HG03139 (cell line): ENCODE data around the gene ARHGEF12.

ENCODE experiments used
- ATAC-seq: cut with Tn5 transposase; IDR thresholded peaks from one replicate; pipeline ENCODE4 v1.9.1; 2021; ENCODE audit not compliant: unreplicated experiment

Gene ARHGEF12

DNA sequence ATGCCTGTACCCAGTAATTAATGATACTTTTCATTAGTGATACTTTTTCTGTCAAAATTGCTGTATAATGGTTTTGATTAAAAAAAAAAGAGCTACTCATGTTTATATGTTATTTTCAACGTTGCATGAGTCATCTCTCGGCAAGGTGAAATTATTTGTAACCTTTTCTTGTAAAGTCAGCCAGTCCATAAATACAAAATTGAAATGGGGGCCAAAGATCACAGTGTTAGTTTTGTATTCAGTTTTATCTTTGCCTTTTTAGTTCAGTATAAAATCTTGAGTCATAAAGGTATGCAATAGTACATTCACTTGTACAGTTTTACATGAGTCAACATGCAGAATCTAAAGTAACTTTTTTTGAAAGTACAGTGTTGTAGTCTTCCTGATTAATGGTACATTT lies 4.3 kb downstream of the ARHGEF12 start:
- ATAC-seq, result no peak

DNA sequence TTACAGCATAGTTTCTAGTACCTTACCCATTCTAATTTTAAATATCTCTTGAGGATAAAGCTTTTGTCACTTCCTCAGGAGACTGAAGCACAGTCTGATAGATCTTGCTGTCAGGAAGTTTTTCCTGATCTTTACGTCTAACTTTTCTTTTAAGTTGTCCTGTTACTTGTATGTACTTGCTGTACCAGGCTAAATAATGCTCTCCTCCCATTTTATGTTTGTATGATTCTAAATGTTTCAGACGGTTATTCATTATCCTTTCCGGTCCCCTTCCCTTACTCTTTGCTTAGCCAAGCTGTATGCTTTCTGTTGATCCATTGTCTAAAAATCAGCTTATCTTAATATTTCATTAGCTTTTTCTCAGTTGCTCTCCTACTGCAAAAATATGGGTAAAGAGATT lies 6.0 kb downstream of the ARHGEF12 start:
- ATAC-seq, result no peak

DNA sequence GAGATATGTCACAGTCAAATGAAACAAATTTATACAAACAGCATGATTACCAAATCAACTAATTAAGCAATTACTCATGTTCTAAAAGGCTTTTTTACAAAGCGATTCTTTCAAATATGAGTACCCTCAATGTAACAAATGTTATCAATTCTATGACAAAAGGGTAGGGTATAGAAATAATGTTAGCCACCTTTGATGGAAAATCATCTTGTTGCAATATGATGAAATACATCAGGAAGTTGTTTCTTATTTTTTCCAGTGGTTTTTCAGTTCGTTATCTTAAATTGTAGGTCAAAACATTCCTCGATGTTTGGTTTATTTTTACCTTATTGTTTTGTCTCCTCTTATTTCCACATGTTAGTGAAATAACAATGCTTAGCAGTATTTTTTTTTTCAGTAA lies 6.5 kb downstream of the ARHGEF12 start:
- ATAC-seq, result no peak

DNA sequence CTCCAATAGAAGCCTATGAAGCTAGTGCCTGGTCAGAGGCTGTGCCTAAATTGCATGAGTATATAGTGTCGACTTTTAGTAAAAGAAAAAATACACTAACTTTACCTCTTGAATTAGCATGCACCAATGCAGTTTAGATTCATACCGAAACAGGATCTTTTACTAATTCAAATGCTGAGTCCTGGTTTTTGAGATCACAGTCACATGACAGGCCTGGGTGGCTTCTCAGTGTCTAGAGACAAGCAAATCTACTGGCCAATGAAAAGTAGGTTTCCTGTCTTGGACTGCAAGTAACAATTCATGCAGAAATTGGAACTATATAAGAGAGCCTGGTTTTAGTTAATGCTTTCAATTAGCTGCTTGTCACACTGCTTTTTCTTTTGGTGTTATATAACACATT lies 7.2 kb downstream of the ARHGEF12 start:
- ATAC-seq, result no peak

- ATAC-seq, result peak; percentile 88
Measured at GRCh38 chr11:120344302-120345004, 8.2 kb downstream of the ARHGEF12 start.

DNA sequence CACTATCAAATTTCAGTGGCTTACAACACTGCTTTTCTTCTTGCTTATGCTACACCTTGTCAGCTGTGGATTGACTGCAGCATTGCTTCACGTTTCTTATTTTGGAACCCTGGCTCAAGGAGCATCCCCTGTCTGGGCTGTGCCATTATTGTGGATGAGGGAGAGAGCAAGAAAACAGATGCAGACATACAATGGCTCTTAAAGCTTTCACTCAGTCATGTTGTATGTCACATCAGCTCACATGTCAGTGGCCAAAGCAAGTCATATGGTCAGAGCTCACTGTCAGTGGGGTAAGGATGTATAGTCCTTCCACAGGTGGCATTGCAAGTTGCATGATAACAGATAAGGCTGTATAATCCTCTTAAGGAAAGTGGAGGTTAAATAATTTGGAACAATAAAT lies 10.0 kb downstream of the ARHGEF12 start:
- ATAC-seq, result no peak

DNA sequence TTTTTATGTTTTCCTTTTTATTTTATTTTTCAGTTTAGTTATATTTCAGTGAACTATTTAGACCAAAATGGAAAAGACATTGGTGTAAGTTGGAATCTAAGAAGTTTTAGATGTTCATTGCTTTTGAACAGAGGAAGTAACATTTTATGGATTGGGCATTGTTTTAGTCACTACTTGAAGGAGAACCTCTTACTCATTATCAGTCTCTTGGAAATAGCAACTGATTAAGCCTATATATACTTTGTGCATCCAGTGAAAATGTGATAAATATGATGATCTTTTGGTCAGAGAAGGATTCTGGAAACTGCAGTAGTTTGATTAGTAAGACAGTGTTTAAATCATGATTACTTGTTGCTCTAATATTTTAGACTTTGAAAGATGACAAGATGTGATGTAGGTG lies 14.4 kb downstream of the ARHGEF12 start:
- no peak for ATAC-seq

DNA sequence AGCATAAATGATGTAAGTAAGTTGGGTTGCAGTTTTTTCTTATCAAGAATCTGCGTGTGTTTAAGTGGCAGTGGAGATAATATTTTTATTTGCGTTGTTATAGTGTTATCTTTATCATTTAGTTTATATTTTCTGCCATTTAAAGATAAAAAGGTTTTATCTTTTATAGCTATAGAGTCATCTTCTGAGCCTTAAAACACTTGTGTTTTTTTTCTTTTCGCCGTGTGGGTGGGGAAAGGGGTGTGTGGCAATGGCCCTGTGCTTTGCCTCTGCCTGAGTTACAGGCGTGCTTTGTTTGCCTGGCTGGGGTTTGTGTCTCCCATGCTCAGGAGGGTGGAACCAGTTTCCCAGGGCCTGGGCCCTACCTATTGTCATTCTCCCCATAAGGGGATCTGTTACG lies 16.2 kb downstream of the ARHGEF12 start:
- ATAC-seq, result no peak

GRCh38 chr11:120354068-120354467 lies 17.9 kb downstream of the ARHGEF12 start:
- no peak for ATAC-seq

GRCh38 chr11:120354779-120355178 lies 18.6 kb downstream of the ARHGEF12 start:
- no peak for ATAC-seq

DNA sequence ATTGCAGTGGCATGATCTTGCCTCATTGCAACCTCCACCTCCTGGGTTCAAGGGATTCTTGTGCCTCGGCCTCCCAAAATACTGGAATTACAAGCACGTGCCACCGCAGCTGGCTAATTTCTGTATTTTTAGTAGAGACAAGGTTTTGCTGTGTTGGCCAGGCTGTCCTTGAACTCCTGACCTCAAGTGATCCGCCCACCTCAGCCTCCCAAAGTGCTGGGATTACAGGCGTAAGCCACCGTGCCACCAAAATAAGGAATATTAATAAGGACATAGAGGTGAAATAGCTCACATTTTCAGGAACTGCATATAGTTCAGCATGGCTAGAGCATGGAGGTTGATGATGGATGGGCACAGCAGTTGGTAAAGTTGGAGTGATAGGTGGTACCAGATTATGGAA lies 21.4 kb downstream of the ARHGEF12 start:
- ATAC-seq, result no peak

DNA sequence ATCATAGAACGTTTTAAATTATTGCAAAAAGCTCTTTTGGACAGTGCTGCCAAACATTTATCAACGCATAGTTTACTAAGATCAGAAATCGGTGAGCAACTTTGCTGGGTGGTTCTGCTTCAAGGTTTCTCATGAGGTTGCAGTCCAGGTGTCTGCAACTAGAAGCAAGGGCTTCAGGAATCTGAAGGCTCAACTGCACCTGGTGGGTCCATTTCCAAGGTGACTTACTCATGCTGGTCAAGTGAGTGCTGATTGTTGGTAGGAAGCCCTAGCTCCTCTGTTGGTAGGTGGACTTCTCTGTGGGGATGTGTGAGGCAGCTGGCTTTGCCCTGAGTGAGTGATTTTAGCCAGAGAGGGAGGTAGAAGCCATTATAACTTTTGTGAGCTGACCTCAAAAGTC lies 22.5 kb downstream of the ARHGEF12 start:
- ATAC-seq, result no peak

GRCh38 chr11:120363436-120363835 lies 27.2 kb downstream of the ARHGEF12 start:
- no peak for ATAC-seq

- ATAC-seq, result no peak
Measured at GRCh38 chr11:120365512-120365911, 29.3 kb downstream of the ARHGEF12 start.

DNA sequence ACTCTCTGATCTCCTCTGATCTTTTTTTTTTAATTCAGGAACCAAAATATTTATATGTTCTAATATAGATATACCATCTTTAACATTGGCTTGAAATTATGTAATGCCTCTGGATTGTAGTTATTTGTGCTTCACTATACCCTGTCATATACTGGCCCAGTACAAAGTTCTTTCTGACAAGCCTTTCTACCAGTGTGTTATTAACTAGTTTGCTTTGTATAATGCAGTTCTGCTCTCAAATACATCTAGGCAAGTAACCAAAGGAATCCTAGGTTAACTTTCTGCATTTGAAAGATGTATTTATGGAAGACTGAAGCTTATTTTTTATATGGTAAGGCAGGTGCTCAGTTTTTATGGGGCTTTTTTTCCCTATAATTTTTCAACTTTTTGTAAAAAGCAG lies 36.1 kb downstream of the ARHGEF12 start:
- no peak for ATAC-seq

DNA sequence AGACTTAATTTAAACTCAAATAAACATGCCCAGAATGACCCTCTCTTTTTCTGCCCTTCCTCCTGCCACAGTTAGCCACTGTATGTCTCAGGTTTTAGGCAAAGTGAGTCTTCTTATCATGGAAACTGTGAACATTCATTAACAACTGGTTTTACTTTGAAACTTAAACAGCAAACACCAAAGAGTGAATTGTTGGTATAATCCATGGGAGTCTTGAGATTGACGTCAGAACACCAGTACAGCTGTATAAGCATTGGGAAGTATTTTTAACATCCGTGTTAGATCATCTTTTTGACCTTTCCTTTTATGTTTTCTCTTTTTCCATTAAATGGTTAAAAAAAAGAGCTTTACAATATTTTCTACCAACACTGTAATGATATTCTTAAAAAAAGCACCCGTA lies 38.9 kb downstream of the ARHGEF12 start:
- no peak for ATAC-seq

DNA sequence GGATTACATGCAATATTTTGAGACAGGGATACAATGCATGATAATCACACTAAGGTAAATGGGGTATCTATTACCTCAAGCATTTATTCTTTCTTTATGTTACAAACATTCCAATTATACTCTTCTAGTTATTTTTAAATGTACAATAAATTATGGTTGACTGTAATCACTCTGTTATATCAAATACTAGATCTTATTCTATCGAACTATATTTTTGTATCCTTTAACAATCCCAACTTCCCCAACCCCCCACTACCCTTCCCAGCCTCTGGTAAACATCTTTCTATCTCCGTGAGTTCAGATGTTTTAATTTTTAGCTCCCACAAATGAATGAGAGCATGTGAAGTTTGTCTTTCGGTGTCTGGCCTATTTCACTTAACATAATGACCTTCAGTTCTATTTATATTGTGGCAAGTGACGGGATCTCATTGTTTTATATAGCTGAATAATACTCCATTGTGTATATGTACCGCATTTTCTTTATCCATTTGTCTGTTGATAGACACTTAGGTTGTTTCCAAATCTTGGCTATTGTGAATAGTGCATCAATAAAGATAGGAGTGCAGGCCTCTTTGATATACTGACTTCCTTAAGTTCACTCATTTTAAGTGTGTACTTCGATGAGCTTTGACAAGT lies 40.5 kb downstream of the ARHGEF12 start:
- ATAC-seq, result no peak

DNA sequence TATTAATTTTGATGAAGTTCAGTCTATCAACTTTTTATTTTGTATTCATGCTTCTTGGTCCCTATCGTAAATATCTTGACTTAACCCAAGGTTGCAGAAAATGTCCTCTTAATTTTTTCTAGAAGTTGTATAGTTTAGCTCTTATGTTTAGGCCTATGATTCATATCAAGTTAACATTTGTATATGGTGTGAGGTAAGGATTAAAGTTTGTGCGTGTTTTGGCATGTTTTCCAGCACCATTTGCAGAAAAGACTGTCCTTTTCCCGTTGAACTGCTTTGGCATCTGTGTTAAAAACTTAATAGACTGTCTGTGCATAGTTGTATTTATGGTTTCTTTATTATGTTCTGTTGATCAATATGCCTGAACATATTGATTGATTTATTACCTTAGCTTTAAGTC lies 42.3 kb downstream of the ARHGEF12 start:
- no peak for ATAC-seq

DNA sequence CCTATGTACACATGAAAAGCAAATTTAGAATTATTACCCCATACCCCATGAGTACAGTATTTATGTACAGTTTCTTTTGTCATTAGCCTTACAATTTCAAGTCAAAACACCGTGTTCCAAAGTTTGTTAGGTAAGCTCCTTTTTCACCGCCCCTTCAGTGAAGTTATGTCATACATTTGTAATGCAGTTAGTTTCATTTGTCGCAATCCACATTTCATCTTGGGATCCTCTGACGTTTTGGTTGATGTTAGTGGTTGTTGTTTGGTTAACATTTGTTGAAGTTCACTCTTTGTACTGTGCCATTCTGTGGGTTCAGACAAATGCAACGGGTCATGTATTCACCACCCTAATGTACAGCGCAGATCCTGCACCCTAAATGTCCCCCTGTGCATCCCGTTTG lies 45.2 kb downstream of the ARHGEF12 start:
- no peak for ATAC-seq

GRCh38 chr11:120383518-120384155 lies 47.4 kb downstream of the ARHGEF12 start:
- ATAC-seq, result no peak

GRCh38 chr11:120384476-120384875 lies 48.3 kb downstream of the ARHGEF12 start:
- ATAC-seq, result no peak

- no peak for ATAC-seq
Measured at GRCh38 chr11:120385110-120385509, 48.9 kb downstream of the ARHGEF12 start.
